Activated T-cell treated with anti-CD3 and anti-CD28 coated beads for 48 hours (primary cell): ENCODE measurements around the gene SLC5A10.
"Not testable (repeated sequence)": the region's sequence is repeated elsewhere in the genome, so short reads cannot be mapped to it uniquely, and the experiment has no call there.

Experiments used
- DNase-seq: peaks from one replicate; pipeline ENCODE4 v3.0.0-alpha.2; 2020; ENCODE audit warnings: low read depth

SLC5A10 gene

GRCh38 chr17:19019041-19019941 lies 67.3 kb downstream of the SLC5A10 start:
- no peak for DNase-seq

DNA sequence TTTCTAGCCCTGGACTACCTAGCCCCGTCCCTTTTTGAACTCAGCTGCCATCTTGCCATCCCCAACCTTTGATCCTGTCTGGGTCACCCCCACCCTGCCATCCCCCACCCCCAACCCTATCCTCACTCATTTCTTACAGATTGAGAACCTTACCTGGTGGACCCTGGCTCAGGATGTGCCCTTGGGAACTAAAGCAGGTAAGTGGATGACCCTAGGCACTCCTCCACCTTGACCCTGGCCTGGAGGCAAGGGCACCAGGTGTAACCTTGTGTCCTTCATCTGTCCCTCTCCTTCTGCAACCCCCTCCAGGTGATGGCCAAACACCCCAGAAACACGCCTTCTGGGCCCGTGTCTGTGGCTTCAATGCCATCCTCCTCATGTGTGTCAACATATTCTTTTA lies 68.1 kb downstream of the SLC5A10 start:
- DNase-seq = no peak

DNA sequence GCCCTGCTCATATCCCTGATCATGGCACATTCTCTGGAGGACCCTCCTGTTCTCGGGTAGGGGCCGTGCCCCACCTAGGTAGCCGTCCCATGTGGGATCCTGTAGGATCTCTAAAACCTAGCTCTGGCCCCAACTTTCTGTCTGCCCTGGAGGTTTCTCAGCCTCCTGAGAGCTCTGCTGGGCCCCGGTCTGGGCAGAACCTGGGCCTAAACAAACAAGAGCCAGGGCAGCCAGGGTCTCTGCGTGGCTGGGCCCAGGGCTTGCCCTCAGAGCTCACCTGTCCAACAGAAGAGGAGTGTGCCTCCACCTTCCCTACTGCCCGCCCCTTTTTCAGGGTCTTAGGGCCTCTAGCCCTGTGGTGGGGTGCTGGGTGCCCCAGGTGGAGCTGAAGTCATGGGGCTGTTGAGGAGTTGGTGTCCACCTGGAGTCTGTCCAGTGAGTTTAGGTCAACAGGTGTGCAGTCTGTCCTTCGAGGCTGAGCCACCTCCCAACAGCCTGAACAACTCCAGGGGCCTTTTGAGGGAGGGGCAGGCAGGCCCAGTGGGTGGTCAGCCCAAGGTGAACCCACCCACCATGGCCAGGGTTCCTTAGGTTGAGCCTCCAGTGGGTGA lies 69.2 kb downstream of the SLC5A10 start:
- DNase-seq = not testable (repeated sequence)

DNA sequence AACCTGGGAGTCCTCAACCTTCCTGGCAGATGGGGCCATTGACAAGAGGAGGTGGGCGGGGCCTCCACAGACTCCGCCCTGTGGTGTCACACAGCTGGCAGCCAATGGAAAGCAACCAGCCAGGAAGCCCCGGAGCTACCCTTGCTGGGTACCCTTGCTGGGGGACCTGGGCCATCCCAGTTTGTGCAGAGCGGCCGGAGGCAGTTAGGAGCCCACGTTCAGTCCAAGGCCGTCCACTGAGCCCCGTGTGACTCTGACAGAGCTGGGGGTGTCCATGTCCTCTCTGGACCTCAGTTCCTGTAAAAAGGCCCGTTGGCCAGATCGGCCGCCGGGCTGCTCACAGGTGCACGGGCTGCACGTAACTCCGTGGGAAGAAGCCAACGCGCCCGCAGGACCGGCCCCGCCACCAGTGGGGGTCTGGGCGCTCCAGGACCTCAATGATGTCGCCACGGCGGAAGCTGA lies 69.7 kb downstream of the SLC5A10 start:
- DNase-seq = peak; percentile 45

DNA sequence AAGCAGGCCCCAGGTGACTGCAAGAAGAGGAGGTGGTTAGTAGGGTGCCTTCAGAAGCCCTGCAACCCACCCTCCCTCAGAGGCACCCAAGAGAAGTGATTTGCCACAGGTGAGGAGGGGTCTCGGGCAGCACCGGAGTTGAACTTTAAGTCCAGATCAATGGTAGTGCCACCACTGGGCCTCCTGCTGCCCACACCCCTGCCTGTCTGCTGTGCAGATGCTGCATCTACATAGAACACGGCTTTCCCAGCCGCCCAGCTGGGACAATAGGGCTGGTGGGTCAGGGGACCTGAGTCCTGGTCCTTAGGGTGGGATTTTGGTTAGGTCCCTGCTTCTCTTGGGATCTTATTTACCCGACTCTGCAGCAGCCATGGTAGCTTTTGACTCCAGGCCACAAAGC lies 70.2 kb downstream of the SLC5A10 start:
- DNase-seq = no peak

- DNase-seq = no peak
These were observed 70.8 kb downstream of the SLC5A10 start for GRCh38 chr17:19022747-19023146.

DNA sequence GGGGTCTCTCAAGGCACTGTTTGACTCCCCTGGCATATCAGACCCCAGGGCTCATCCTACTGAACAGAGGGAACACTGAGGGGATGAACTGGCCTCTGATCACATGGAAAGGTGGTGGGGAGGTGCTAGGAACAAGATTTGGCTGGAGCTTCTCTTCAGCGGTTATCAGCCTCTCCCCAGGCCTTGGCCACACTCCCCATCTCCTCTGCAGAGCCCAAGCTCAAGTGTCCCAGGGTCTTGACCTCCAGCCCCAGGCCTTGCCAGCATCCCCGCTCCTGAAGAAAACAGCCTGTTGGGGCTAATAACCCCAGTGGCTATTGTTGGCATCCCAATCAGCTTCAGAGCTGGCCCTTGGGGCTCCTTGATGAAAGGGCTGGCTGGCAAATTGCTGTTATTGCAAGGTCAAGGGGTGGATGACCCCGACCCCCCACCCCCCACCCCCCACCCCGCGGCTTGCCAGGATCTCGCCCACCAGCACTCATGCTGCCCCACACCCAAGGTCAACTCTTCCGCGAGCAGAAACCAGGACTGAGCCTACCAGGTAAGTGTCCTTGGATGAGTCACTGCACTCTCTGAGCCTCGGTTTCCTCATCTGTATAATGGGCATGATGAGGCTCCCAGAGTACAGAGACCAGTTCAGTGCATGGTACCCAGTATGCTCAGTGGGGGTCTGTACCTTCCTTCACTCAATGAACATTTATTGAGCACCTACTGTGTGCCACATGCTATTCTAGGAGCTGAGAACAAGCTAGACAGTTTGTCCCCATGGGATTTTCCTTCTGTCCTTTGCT lies 71.4 kb downstream of the SLC5A10 start:
- DNase-seq = no peak

GRCh38 chr17:19024101-19025078 lies 72.4 kb downstream of the SLC5A10 start:
- DNase-seq = no peak

DNA sequence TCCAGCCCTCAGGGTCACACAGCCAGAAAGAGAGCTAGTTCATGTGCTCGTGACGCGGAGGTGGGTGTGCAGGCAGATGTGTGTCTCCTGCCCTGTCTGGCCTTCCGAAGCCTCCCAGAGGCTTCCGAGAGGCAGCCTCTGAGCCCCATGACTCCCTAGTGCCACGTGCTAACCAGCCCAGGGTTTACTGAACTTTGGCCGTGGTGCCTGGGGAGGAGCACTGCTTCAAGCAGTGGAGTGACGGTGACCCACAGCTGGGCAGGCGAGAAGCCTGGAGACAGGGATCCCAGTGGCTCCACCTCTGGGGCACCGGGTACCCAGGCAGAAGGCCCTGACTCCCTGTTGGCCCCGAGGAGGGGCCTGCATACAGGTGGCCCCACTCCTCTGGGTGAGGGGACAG lies 76.7 kb downstream of the SLC5A10 start:
- not testable (repeated sequence) for DNase-seq

DNA sequence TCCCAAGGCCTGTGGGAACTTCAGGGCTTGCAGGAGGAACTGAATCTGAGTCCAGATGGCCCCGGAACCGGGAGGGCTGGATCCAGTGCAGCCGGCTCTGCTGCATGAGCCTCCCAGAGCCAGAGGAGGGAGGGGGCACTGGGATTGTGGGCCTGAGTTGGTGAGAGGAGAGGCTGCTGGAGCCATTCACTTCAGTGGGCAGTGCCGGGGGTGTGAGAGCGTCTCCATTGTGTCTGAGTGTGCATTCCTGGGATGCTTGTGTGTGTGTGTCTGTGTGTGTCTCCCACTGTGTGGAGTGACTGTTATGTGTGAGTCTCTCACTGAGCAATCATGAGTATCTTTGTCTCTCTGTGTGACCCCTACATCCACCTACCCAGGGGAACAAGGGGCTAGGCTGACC lies 77.8 kb downstream of the SLC5A10 start:
- not testable (repeated sequence) for DNase-seq

DNA sequence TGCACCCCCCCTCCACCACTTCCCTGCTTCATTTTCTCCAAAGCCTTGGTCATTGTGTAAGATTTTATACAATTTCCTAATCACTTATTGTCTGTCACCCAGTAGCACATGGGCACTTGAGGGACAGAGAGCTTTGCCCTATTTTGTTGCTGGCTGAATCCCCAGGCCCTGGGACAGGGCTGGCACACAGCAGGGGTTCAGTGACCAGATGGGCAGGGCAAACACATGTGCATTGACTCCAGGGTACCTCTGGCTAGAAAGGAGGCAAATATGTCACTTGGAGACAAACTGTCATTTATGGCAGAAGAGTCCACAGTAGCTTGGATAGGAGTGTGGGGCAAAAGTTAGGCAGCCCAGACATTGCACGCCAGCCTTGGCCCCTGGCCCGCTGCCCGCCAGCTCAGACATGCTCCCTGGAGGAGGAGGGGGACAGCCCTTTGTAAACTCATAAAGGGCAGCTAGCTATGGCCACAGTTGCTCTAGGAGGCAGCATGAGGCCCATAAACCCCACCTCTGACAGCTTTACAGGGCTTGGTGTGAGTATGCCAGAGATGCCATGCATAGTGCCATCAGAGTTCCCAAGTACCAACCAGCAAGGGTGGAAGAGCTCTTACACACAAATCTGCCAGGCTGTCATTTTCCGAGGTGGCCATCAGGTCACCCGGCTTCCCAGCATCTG lies 78.9 kb downstream of the SLC5A10 start:
- DNase-seq = not testable (repeated sequence)

DNA sequence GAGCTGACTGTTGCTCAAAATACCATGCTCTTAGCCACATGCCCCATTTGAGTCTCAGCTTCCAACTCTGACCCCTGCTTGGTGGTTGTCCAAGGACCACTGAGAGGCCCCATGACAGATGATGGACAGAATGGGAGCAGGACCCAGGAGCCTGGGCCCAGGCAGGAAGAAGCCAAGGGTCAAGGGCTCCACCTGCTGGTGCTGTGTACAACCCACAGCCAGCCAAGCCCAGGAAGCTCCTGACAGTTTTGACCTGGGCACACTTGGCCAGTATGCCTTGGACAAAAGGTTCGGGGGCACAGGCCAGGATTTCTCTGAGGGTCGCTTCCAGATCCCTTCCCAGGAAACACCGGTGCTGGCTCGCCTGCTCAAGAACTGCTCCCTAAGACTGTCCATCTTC lies 79.8 kb downstream of the SLC5A10 start:
- DNase-seq = peak; percentile 40

DNA sequence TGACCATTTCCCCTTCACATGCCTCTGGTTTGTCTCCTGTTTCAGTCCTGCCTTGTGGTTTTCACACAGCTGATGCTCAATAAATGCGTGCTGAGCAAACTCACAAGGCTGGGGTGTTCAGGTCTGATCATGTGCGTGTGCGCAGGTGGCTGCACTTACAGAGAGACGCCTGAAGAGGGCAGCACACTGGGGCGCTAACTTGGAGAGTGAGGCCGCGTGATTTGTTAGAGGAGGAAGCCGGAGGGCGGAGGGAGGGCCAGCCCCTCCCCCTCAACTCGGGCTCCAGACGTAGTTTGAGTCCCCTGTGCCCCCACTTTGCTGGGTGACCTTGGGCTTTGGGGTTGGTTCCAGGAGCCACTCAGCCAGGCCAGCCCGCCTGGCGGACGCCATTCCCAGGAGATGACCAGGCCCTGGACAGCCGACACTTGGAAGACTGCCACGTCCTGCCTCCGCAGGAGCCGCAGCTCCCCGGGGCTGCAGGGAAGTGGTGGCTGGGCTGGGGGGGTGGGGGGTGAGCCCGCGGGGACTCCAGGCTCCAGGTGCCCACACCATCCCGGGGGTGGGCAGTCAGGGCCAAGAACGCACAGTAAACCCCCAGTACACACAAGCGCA lies 80.5 kb downstream of the SLC5A10 start:
- DNase-seq = not testable (repeated sequence)

DNA sequence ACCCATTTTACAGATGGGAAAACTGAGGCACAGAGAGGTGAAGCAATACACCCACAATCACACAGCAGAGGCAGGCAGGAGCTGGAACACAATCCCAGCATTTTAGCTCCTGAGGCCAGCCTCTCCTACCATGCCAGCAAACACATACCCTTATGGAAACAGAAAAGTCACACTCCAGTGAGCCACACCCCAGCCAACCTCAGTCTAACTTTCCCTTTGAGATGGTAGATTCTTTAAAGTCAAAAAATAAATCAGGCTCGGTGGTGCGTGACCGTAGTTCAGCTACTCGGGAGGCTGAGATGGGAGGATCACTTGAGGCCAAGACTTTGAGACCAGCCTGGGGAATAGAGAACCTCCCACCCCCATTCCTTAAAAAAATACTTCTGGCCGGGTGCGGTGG lies 84.2 kb downstream of the SLC5A10 start:
- DNase-seq = not testable (repeated sequence)

DNA sequence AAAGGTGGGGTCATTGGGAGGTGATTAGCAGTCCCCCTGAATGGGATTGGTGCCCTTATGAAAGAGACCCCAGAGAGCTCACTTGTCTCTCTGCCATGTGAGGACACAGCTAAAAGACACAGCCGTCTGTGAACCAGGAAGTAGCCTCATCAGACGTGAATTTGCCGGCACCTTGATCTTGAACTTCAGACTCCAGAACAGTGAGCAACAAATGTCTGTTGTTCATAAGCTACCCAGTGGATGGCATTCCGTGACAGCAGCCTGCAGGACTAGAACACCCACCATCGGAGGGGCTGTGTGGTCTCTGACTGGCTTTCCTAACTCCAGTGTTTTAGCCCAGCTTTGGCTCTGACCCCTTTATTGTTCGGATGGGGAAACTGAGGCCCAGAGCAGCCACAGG lies 85.6 kb downstream of the SLC5A10 start:
- not testable (repeated sequence) for DNase-seq

GRCh38 chr17:19038007-19038406 lies 86.0 kb downstream of the SLC5A10 start:
- DNase-seq = not testable (repeated sequence)

- DNase-seq = not testable (repeated sequence)
These were observed 86.8 kb downstream of the SLC5A10 start for GRCh38 chr17:19038730-19039129.

DNA sequence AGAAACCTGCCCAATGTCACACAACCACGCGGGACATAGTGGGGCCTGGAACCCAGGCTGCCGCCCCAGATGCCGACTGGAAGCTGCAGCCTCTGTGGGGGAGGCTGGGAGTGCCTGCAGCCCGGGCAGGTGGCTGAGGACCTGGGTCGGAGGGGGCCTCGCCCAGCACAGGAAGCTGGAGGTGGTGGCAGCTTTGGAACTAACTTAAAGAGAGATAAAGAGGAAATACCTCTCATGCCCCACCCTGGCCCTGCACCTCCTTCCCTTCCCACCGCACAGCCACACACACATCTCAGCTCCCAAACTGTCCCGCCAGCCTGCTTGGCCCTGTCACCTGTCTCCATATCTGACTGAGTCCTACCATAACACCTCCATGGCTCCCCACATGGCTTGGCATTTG lies 88.4 kb downstream of the SLC5A10 start:
- DNase-seq = not testable (repeated sequence)

GRCh38 chr17:19041871-19042270 lies 89.9 kb downstream of the SLC5A10 start:
- not testable (repeated sequence) for DNase-seq

- DNase-seq = not testable (repeated sequence)
These were observed 90.4 kb downstream of the SLC5A10 start for GRCh38 chr17:19042369-19042768.
